Karpas-422 (cell line): ENCODE measurements around the gene HIPK2. TPM values are rescaled to one million over a fixed set of nuclear protein-coding genes. Genes with fewer than 3 reads are reported as not detected.

Source experiments
- DNase-seq: peaks from one replicate; pipeline ENCODE4 v3.0.0-alpha.2; 2015
- H2AFZ ChIP-seq: fragments of 200-600 bp; sonication (generic); 2 replicates; pipeline ENCODE4 v1.6.1; 2014; ENCODE audit warnings: antibody characterized with exemption, low read length, mixed read lengths
- H3K27ac ChIP-seq: fragments of 200-600 bp; sonication (generic); 2 replicates; pipeline ENCODE4 v1.5.1; 2014; ENCODE audit warnings: mild to moderate bottlenecking, low read length, moderate library complexity
- H3K27me3 ChIP-seq: fragments of 200-600 bp; sonication (generic); 2 replicates; pipeline ENCODE4 v1.6.1; 2014; ENCODE audit warnings: low read length, mixed read lengths
- H3K36me3 ChIP-seq: fragments of 200-600 bp; sonication (generic); 2 replicates; pipeline ENCODE4 v1.6.1; 2014; ENCODE audit warnings: low read length, mixed read lengths; ENCODE audit not compliant: insufficient read depth
- H3K4me1 ChIP-seq: fragments of 200-600 bp; sonication (generic); 2 replicates; pipeline ENCODE4 v1.6.1; 2014; ENCODE audit warnings: mild to moderate bottlenecking, low read length, mixed read lengths
- H3K4me2 ChIP-seq: fragments of 200-600 bp; sonication (generic); 2 replicates; pipeline ENCODE4 v1.6.1; 2014; ENCODE audit warnings: low read length, low read depth, mild to moderate bottlenecking; ENCODE audit not compliant: poor library complexity, severe bottlenecking
- H3K4me3 ChIP-seq: fragments of 200-600 bp; sonication (generic); 2 replicates; pipeline ENCODE4 v1.5.1; 2014; ENCODE audit warnings: mild to moderate bottlenecking, antibody characterized with exemption, low read length, mixed read lengths
- H3K79me2 ChIP-seq: fragments of 200-600 bp; sonication (generic); 2 replicates; pipeline ENCODE4 v1.6.1; 2014; ENCODE audit warnings: mild to moderate bottlenecking, low read length, mixed read lengths
- H3K9ac ChIP-seq: fragments of 200-600 bp; sonication (generic); 2 replicates; pipeline ENCODE4 v1.6.0; 2014; ENCODE audit warnings: low read length
- H3K9me2 ChIP-seq: fragments of 200-600 bp; sonication (generic), shearing (Covaris generic); replicated peaks from 2 replicates; pipeline ENCODE4 v1.6.0; 2014; ENCODE audit warnings: mild to moderate bottlenecking, low read length, moderate library complexity; ENCODE audit not compliant: insufficient read depth
- H3K9me3 ChIP-seq: fragments of 300-700, 200-600 bp; sonication (generic); 2 replicates; pipeline ENCODE4 v1.6.1; 2014; ENCODE audit warnings: low read length, mixed read lengths
- H4K20me1 ChIP-seq: fragments of 200-600 bp; sonication (generic); 2 replicates; pipeline ENCODE4 v1.6.1; 2014; ENCODE audit warnings: mild to moderate bottlenecking, antibody characterized with exemption, low read length, low read depth; ENCODE audit not compliant: insufficient read depth
- total RNA-seq: library from RNA; depleted of rRNA; stranded (reverse); fragments of >200 nt; shearing (Covaris generic); gene quantifications from 2 replicates; pipeline ENCODE4 v1.2.3, GENCODE V29; 2014; ENCODE audit warnings: low replicate concordance

HIPK2 gene
- total RNA-seq, 1 experiment from 2014 or later, result not detected

GRCh38 chr7:139583826-139584553 is 193.8 kb downstream of the HIPK2 start:
- no peak for DNase-seq
- Histone ChIP-seq H3K4me2 (no peak overlapping the region), H4K20me1 (no peaks in the 10 kb centered on the region), H3K27ac (no peak overlapping the region), H3K9me3 (no peaks in the 10 kb centered on the region), H3K9ac (no peak overlapping the region), H3K4me3 (no peak overlapping the region), H3K36me3 (no peaks in the 10 kb centered on the region), H3K79me2 (no peaks in the 10 kb centered on the region), H3K9me2 (no peaks in the 10 kb centered on the region), H3K4me1 (no peaks in the 10 kb centered on the region), H3K27me3 (no peaks in the 10 kb centered on the region), H2AFZ (no peak overlapping the region)

DNA sequence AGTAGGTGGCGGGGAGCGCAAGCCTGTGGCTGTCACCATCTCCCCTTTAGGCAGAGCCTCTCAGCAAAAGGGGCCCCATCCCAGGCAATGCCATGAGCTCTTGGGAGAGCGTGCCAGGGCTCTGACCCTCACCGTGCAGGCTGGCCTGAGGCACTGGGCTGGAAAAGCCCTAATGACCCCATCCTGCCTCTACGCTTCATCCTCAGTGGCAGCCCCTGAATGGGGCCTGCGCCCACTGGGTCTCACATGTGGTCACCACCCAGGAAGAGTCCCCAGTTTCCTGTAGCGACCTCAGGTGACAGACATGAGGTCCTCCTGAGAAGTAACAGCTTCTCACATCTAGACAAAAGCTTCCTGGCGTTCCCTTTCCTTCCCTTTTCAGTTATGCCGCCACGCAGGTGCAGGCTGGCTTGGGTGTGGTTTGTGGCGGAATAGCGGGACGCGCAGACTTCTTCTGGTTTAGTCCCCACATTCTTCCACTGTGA is 195.1 kb downstream of the HIPK2 start:
- Histone ChIP-seq H3K9me2 (no peaks in the 10 kb centered on the region), H3K9ac (no peak overlapping the region), H3K9me3 (no peaks in the 10 kb centered on the region), H3K36me3 (no peaks in the 10 kb centered on the region), H3K4me2 (no peak overlapping the region), H3K27me3 (no peaks in the 10 kb centered on the region), H2AFZ (no peak overlapping the region), H3K4me1 (no peaks in the 10 kb centered on the region), H3K27ac (no peak overlapping the region), H3K79me2 (no peaks in the 10 kb centered on the region), H4K20me1 (no peaks in the 10 kb centered on the region), H3K4me3 (no peak overlapping the region)
- no peak for DNase-seq

DNA sequence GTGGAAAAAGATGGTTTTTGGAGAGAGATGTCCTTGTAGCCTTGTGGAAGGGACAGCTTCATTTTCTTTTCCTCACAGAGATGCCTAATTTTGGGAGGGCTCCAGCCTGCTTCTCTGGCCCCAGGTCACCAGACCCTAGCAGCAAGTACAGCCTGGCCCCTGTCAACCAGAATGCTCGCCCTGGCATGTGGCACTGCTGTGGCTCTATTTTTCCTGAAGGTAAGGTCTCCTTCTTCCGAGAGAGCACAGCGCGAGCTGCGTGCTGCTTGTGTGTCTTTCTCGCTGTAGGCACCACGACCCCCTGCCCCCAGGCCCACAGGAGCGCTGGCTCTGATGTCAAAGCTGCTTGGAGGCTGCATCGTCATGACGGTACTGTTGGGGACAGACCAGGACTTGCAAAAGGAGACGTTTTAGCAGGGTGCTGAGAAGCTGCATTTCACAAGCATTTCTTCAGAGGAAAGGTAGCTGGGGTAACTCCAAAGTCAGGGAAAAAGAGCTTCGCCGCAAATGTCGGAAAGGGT is 195.6 kb downstream of the HIPK2 start:
- no peaks in the 10 kb centered on the region for H3K9me3 ChIP-seq
- no peak overlapping the region for H2AFZ ChIP-seq
- no peak for DNase-seq
- no peak overlapping the region for H3K4me3 ChIP-seq
- no peaks in the 10 kb centered on the region for H3K9me2 ChIP-seq
- no peak overlapping the region for H3K9ac ChIP-seq
- no peaks in the 10 kb centered on the region for H3K79me2 ChIP-seq
- no peaks in the 10 kb centered on the region for H4K20me1 ChIP-seq
- no peaks in the 10 kb centered on the region for H3K4me1 ChIP-seq
- H3K4me2 ChIP-seq, result no peak overlapping the region
- H3K27me3 ChIP-seq, result no peaks in the 10 kb centered on the region
- H3K27ac ChIP-seq, result no peak overlapping the region
- H3K36me3 ChIP-seq, result no peaks in the 10 kb centered on the region

DNA sequence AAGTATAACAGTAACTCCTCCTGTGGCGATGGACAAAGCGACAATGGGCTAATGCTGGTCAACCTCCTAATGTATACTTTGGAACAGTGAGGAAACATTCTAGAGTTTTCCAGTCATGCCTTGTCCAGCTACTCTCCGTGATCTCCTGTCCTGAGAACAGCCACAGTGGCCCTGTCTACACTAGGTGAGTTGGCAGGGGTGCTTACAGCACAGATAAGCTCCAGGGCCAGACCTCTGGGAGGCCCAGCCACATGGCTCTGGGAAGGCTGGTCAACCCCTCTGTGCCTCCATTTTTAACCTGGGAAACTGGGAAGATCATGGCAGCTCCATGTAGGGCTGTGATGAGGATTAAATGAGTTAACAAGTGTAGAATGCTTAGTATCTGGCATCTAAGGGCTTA is 197.4 kb downstream of the HIPK2 start:
- Histone ChIP-seq H3K9ac (no peak overlapping the region), H3K4me3 (no peak overlapping the region), H3K36me3 (no peaks in the 10 kb centered on the region), H3K9me3 (no peaks in the 10 kb centered on the region), H3K27ac (no peak overlapping the region), H3K79me2 (no peaks in the 10 kb centered on the region), H2AFZ (no peak overlapping the region), H3K4me1 (no peaks in the 10 kb centered on the region), H4K20me1 (no peaks in the 10 kb centered on the region), H3K4me2 (no peak overlapping the region), H3K27me3 (no peaks in the 10 kb centered on the region), H3K9me2 (no peaks in the 10 kb centered on the region)
- no peak for DNase-seq

DNA sequence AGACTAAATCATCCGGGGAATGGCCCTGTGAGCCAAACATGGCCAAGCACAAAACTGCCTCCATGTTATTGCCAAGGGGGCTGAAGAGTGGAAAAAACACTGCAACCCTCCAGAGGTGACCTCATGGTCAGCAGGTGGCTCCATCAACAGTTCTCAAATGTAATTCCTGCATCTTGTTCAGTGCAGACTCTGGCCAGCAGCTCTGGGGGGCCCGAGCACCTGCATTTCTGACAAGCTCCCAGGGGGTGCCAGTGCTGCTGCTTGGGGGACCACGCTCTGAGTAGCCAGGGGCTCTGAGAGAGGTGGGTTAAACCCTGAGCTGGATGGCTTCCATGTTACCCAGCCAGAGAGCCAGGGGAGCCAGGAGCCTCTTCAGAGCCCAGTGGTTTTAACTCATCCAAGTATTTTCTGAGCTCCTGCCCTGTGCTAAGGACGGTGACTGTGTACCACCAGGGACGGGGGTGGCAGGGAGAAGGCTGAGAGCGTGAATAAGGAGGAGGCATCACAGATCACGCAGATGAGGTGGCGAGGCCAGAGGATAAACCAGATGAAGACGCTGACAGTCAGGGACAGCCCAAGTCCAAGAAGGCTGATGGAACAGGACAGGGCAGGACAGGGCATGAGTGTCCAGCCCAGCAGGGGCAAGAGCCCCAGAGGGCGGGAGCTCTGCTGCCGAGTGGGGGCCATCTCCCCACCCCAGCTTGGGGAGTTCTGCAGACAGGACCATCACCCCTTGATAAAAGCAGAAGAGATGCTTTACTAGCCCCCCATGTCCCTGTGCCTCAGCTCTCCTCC is 201.4 kb downstream of the HIPK2 start:
- Histone ChIP-seq H3K27ac (no peak overlapping the region), H2AFZ (no peak overlapping the region), H3K4me3 (no peak overlapping the region), H3K9me2 (no peaks in the 10 kb centered on the region), H3K79me2 (no peaks in the 10 kb centered on the region), H3K27me3 (no peaks in the 10 kb centered on the region), H4K20me1 (no peaks in the 10 kb centered on the region), H3K9ac (no peak overlapping the region), H3K4me1 (no peaks in the 10 kb centered on the region), H3K36me3 (no peaks in the 10 kb centered on the region), H3K9me3 (no peaks in the 10 kb centered on the region), H3K4me2 (no peak overlapping the region)
- DNase-seq, result no peak

DNA sequence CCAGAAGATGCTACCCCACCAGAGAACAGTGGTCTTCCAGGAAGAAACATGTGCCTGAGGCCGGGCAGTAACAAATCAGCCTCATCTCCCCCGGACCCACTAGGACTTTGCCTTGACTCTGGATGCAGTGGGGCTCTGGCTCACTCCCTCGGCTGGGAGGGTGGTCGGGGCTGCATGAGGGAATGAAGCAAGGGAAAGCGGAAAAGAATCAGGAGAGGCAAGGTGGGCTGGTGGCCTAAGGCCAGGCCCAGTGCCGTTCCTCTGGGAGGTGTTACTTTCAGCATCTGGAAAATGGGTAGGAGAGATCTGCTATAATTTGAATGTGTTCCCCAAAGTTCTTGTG is 202.5 kb downstream of the HIPK2 start:
- DNase-seq, result no peak
- no peaks in the 10 kb centered on the region for H3K4me1 ChIP-seq
- H3K9ac ChIP-seq, result no peak overlapping the region
- H3K36me3 ChIP-seq, result no peaks in the 10 kb centered on the region
- no peak overlapping the region for H3K4me3 ChIP-seq
- no peaks in the 10 kb centered on the region for H3K9me3 ChIP-seq
- H4K20me1 ChIP-seq, result no peaks in the 10 kb centered on the region
- no peaks in the 10 kb centered on the region for H3K79me2 ChIP-seq
- no peak overlapping the region for H2AFZ ChIP-seq
- H3K27ac ChIP-seq, result no peak overlapping the region
- no peaks in the 10 kb centered on the region for H3K27me3 ChIP-seq
- no peaks in the 10 kb centered on the region for H3K9me2 ChIP-seq
- no peak overlapping the region for H3K4me2 ChIP-seq

DNA sequence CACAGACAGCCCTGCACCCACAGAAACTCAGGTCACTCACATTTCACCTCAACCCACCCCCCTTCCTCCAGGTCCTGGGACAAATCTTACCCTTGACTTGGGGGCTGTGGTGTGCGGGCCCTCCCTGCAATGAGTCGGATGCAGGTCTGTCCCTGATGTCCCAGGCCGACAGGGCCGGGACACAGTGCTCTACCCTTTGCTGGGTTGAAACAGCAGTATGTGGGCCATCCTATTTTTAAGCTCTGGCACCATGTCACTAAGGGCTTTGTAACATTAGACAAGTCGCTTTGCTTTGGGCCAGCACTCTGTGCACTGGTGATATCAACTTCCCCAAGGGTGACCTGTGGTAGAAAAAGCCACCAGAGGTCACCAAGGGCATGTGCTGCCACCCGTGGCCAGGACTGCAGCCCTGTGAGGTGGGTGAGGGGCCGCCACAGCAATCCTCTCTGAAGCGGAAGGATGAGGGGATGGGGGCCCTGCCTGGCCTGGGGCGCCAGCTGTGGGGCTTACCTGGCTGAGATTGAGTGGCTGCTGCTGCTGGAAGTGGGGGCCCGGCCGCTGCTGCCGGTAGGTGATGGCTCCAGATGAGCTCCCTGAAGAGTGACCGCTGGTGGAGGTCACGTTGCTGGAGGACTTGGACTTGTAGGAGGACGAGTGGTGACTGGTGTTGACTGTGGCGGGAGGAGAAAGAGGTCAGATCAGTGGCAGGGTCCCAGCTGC is 203.0 kb downstream of the HIPK2 start:
- Histone ChIP-seq H3K27me3 (no peaks in the 10 kb centered on the region), H3K9me3 (no peaks in the 10 kb centered on the region), H3K4me2 (no peak overlapping the region), H3K79me2 (no peaks in the 10 kb centered on the region), H3K4me3 (no peak overlapping the region), H3K9ac (no peak overlapping the region), H3K27ac (no peak overlapping the region), H3K4me1 (no peaks in the 10 kb centered on the region), H3K36me3 (no peaks in the 10 kb centered on the region), H4K20me1 (no peaks in the 10 kb centered on the region), H3K9me2 (no peaks in the 10 kb centered on the region), H2AFZ (no peak overlapping the region)
- DNase-seq, result no peak

GRCh38 chr7:139573871-139574270 is 203.9 kb downstream of the HIPK2 start:
- H3K4me2 ChIP-seq, result no peak overlapping the region
- no peaks in the 10 kb centered on the region for H3K79me2 ChIP-seq
- H3K27ac ChIP-seq, result no peak overlapping the region
- no peaks in the 10 kb centered on the region for H4K20me1 ChIP-seq
- H3K4me3 ChIP-seq, result no peak overlapping the region
- no peak overlapping the region for H2AFZ ChIP-seq
- no peaks in the 10 kb centered on the region for H3K9me3 ChIP-seq
- DNase-seq, result no peak
- H3K9ac ChIP-seq, result no peak overlapping the region
- no peaks in the 10 kb centered on the region for H3K36me3 ChIP-seq
- no peaks in the 10 kb centered on the region for H3K27me3 ChIP-seq
- H3K9me2 ChIP-seq, result no peaks in the 10 kb centered on the region
- no peaks in the 10 kb centered on the region for H3K4me1 ChIP-seq
